ENCODE results near the gene PTH1R.

PTH1R gene

GRCh38 chr3:46930166-46930944, 52.8 kb downstream of the PTH1R start:
- no peak overlapping the region for H3K4me3 ChIP-seq (ENCODE audit: low read depth in 1 of 2, low read length in 2 of 2)
- peaks cover 17% of the 10 kb centered on the region for H3K36me3 ChIP-seq (ENCODE audit: insufficient read depth, low read length)
- H3K27ac ChIP-seq (ENCODE audit: low read depth, low read length): peak overlapping the region; percentile 58
- peaks cover 90% of the 10 kb centered on the region for H3K4me1 ChIP-seq (ENCODE audit: insufficient read depth, low read length)
- H3K27me3 ChIP-seq (ENCODE audit: control insufficient read depth in 1 of 2, insufficient read depth in 2 of 2, low read length in 2 of 2): no peaks in the 10 kb centered on the region
- H3K9ac ChIP-seq (ENCODE audit: low read length): peak overlapping the region; percentile 0
- H3K9me3 ChIP-seq (ENCODE audit: low read length): no peaks in the 10 kb centered on the region

GRCh38 chr3:46930945-46931403, 53.5 kb downstream of the PTH1R start:
- no peaks in the 10 kb centered on the region for H3K9me3 ChIP-seq (ENCODE audit: low read length)
- H3K27ac ChIP-seq (ENCODE audit: low read depth, low read length): peak overlapping the region; percentile 58
- H3K36me3 ChIP-seq (ENCODE audit: insufficient read depth, low read length): peaks cover 11% of the 10 kb centered on the region
- peak overlapping the region; percentile 0 for H3K9ac ChIP-seq (ENCODE audit: low read length)
- no peaks in the 10 kb centered on the region for H3K27me3 ChIP-seq (ENCODE audit: control insufficient read depth in 1 of 2, insufficient read depth in 2 of 2, low read length in 2 of 2)
- H3K4me3 ChIP-seq (ENCODE audit: low read depth in 1 of 2, low read length in 2 of 2): no peak overlapping the region
- peaks cover 90% of the 10 kb centered on the region for H3K4me1 ChIP-seq (ENCODE audit: insufficient read depth, low read length)

- Histone ChIP-seq H3K27me3 (ENCODE audit: control insufficient read depth in 1 of 2, insufficient read depth in 2 of 2, low read length in 2 of 2) (no peaks in the 10 kb centered on the region), H3K9me3 (ENCODE audit: low read length) (no peaks in the 10 kb centered on the region), H3K27ac (ENCODE audit: low read depth, low read length) (peak overlapping the region; percentile 58), H3K9ac (ENCODE audit: low read length) (peak overlapping the region; percentile 0), H3K4me3 (ENCODE audit: low read depth in 1 of 2, low read length in 2 of 2) (no peak overlapping the region), H3K36me3 (ENCODE audit: insufficient read depth, low read length) (peaks cover 3% of the 10 kb centered on the region), H3K4me1 (ENCODE audit: insufficient read depth, low read length) (peaks cover 90% of the 10 kb centered on the region)
These were observed 54.3 kb downstream of the PTH1R start for GRCh38 chr3:46931631-46932331.

- peaks cover 6% of the 10 kb centered on the region for H3K36me3 ChIP-seq (ENCODE audit: insufficient read depth, low read length)
- H3K4me3 ChIP-seq (ENCODE audit: low read depth in 1 of 2, low read length in 2 of 2): no peak overlapping the region
- no peaks in the 10 kb centered on the region for H3K27me3 ChIP-seq (ENCODE audit: control insufficient read depth in 1 of 2, insufficient read depth in 2 of 2, low read length in 2 of 2)
- H3K27ac ChIP-seq (ENCODE audit: low read depth, low read length): peak overlapping the region; percentile 58
- H3K4me1 ChIP-seq (ENCODE audit: insufficient read depth, low read length): peaks cover 82% of the 10 kb centered on the region
- no peaks in the 10 kb centered on the region for H3K9me3 ChIP-seq (ENCODE audit: low read length)
- no peak overlapping the region for H3K9ac ChIP-seq (ENCODE audit: low read length)
These were observed 55.1 kb downstream of the PTH1R start for GRCh38 chr3:46932455-46933225.

GRCh38 chr3:46933261-46933660, 55.7 kb downstream of the PTH1R start:
- H3K9me3 ChIP-seq (ENCODE audit: low read length): no peaks in the 10 kb centered on the region
- H3K27me3 ChIP-seq (ENCODE audit: control insufficient read depth in 1 of 2, insufficient read depth in 2 of 2, low read length in 2 of 2): no peaks in the 10 kb centered on the region
- H3K4me1 ChIP-seq (ENCODE audit: insufficient read depth, low read length): peaks cover 79% of the 10 kb centered on the region
- H3K4me3 ChIP-seq (ENCODE audit: low read depth in 1 of 2, low read length in 2 of 2): no peak overlapping the region
- no peak overlapping the region for H3K9ac ChIP-seq (ENCODE audit: low read length)
- no peak overlapping the region for H3K27ac ChIP-seq (ENCODE audit: low read depth, low read length)
- H3K36me3 ChIP-seq (ENCODE audit: insufficient read depth, low read length): peaks cover 12% of the 10 kb centered on the region

GRCh38 chr3:46934072-46934471, 56.6 kb downstream of the PTH1R start:
- Histone ChIP-seq H3K36me3 (ENCODE audit: insufficient read depth, low read length) (peaks cover 17% of the 10 kb centered on the region), H3K27ac (ENCODE audit: low read depth, low read length) (peak overlapping the region; percentile 77), H3K9ac (ENCODE audit: low read length) (no peak overlapping the region), H3K4me3 (ENCODE audit: low read depth in 1 of 2, low read length in 2 of 2) (no peak overlapping the region), H3K4me1 (ENCODE audit: insufficient read depth, low read length) (peaks cover 81% of the 10 kb centered on the region), H3K27me3 (ENCODE audit: control insufficient read depth in 1 of 2, insufficient read depth in 2 of 2, low read length in 2 of 2) (no peaks in the 10 kb centered on the region), H3K9me3 (ENCODE audit: low read length) (no peaks in the 10 kb centered on the region)

- Histone ChIP-seq H3K9me3 (ENCODE audit: low read length) (no peaks in the 10 kb centered on the region), H3K4me3 (ENCODE audit: low read depth in 1 of 2, low read length in 2 of 2) (no peak overlapping the region), H3K27ac (ENCODE audit: low read depth, low read length) (peak overlapping the region; percentile 77), H3K9ac (ENCODE audit: low read length) (no peak overlapping the region), H3K27me3 (ENCODE audit: control insufficient read depth in 1 of 2, insufficient read depth in 2 of 2, low read length in 2 of 2) (no peaks in the 10 kb centered on the region), H3K36me3 (ENCODE audit: insufficient read depth, low read length) (peaks cover 22% of the 10 kb centered on the region), H3K4me1 (ENCODE audit: insufficient read depth, low read length) (peaks cover 80% of the 10 kb centered on the region)
These were observed 57.1 kb downstream of the PTH1R start for GRCh38 chr3:46934498-46935167.

- H3K4me1 ChIP-seq (ENCODE audit: insufficient read depth, low read length): peaks cover 74% of the 10 kb centered on the region
- peak overlapping the region; percentile 77 for H3K27ac ChIP-seq (ENCODE audit: low read depth, low read length)
- no peaks in the 10 kb centered on the region for H3K9me3 ChIP-seq (ENCODE audit: low read length)
- H3K36me3 ChIP-seq (ENCODE audit: insufficient read depth, low read length): peaks cover 29% of the 10 kb centered on the region
- H3K9ac ChIP-seq (ENCODE audit: low read length): no peak overlapping the region
- H3K27me3 ChIP-seq (ENCODE audit: control insufficient read depth in 1 of 2, insufficient read depth in 2 of 2, low read length in 2 of 2): no peaks in the 10 kb centered on the region
- no peak overlapping the region for H3K4me3 ChIP-seq (ENCODE audit: low read depth in 1 of 2, low read length in 2 of 2)
These were observed 57.8 kb downstream of the PTH1R start for GRCh38 chr3:46935168-46935858.

GRCh38 chr3:46935989-46936558, 58.6 kb downstream of the PTH1R start:
- Histone ChIP-seq H3K36me3 (ENCODE audit: insufficient read depth, low read length) (peaks cover 35% of the 10 kb centered on the region), H3K27ac (ENCODE audit: low read depth, low read length) (peak overlapping the region; percentile 77), H3K4me1 (ENCODE audit: insufficient read depth, low read length) (peaks cover 67% of the 10 kb centered on the region), H3K27me3 (ENCODE audit: control insufficient read depth in 1 of 2, insufficient read depth in 2 of 2, low read length in 2 of 2) (no peaks in the 10 kb centered on the region), H3K9me3 (ENCODE audit: low read length) (no peaks in the 10 kb centered on the region), H3K4me3 (ENCODE audit: low read depth in 1 of 2, low read length in 2 of 2) (no peak overlapping the region), H3K9ac (ENCODE audit: low read length) (no peak overlapping the region)

GRCh38 chr3:46936733-46937250, 59.3 kb downstream of the PTH1R start:
- H3K36me3 ChIP-seq (ENCODE audit: insufficient read depth, low read length): peaks cover 35% of the 10 kb centered on the region
- no peaks in the 10 kb centered on the region for H3K9me3 ChIP-seq (ENCODE audit: low read length)
- H3K4me3 ChIP-seq (ENCODE audit: low read depth in 1 of 2, low read length in 2 of 2): no peak overlapping the region
- no peak overlapping the region for H3K9ac ChIP-seq (ENCODE audit: low read length)
- H3K27ac ChIP-seq (ENCODE audit: low read depth, low read length): peak overlapping the region; percentile 32
- no peaks in the 10 kb centered on the region for H3K27me3 ChIP-seq (ENCODE audit: control insufficient read depth in 1 of 2, insufficient read depth in 2 of 2, low read length in 2 of 2)
- peaks cover 60% of the 10 kb centered on the region for H3K4me1 ChIP-seq (ENCODE audit: insufficient read depth, low read length)

All from muscle layer of colon (tissue), 2 donors.